ENCODE measurements around the gene MSH3.
A peak's percentile ranks its signal among the peaks of the same experiment; 100 is the strongest.

Gene MSH3

DNA sequence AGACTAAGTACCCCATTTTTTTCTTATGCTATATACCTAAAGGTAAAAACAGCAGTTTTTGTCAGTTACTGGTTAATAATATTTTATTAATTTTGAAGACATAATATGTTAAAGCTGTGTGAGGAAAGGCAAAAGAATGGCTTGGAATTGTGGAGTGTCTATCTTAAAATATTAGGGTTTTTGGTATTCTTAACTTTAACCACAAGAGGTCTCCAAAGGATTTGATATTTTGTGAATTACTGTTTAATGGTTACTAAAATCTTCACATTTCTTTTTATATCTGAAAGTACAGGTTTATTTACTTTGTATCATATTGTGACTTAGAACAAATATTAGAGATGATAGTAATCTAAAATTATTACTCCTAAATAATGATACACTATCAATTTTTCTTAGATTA lies 32.3 kb downstream of the MSH3 start:
- H3K27ac Mint-ChIP-seq = no peak overlapping the region
- peaks cover 22% of the 10 kb centered on the region for H3K4me1 Mint-ChIP-seq
- no peak for ATAC-seq
- peaks cover 63% of the 10 kb centered on the region for H3K36me3 Mint-ChIP-seq
- H3K4me3 Mint-ChIP-seq = no peak overlapping the region
- no peaks in the 10 kb centered on the region for H3K27me3 Mint-ChIP-seq
- no peaks in the 10 kb centered on the region for H3K9me3 Mint-ChIP-seq

DNA sequence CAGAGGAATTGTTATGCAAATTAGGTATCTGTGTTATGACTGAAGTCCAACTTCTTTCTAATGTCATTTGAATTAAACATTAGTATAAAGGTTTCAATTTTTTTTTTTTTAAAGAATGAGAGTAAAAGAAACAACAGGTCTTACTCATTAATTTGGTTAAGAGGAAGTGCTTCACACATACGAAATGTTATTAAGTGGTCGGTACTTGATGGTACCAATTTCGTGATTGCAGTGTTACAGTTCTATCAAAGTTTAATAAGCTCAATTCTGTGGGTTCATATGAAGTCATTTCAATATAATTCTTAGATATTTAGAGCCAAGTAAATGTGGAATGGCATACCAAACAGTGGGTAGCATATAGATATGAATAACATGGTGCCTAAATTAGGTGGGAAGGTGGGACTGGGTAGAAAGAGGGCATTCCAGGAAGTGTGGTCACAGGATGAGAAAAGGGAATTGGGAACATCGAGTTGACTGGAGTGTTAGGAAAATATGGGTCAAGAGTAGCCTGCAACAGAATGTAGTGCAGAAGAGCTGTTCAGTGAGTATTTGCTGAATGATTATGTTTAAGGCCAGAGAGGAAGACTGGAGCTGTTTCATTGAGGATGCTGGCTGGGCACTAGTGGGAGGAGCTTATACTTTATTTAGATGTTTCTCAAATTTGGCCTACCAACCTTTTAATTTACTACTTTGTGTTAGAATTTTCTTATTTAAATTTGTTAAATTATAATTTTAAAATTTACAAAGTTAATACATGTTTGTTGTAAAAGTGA lies 34.4 kb downstream of the MSH3 start:
- ATAC-seq = no peak
- no peaks in the 10 kb centered on the region for H3K9me3 Mint-ChIP-seq
- H3K27ac Mint-ChIP-seq = no peak overlapping the region
- no peak overlapping the region for H3K4me3 Mint-ChIP-seq
- H3K4me1 Mint-ChIP-seq = peaks cover 22% of the 10 kb centered on the region
- H3K27me3 Mint-ChIP-seq = no peaks in the 10 kb centered on the region
- peaks cover 48% of the 10 kb centered on the region for H3K36me3 Mint-ChIP-seq

DNA sequence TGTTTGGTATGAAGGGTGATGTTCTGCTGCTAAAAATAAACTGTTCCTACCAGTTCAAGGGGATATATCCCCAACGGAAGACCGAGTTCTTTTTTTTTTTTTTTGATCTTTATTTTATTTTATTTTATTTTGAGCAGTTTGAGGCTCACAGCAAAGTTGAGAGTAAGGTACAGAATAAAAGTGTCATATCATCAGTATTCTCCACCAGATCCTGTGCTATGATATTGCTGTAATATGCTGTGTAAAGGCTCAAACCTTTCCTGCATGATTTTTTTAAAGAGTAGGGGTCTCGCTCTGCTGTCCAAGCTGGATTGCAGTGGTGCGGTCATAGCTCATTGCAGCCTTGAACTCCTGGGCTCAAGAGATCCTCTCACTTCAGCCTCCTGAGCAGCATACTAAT lies 35.2 kb downstream of the MSH3 start:
- Mint-ChIP-seq H3K4me1 (peaks cover 22% of the 10 kb centered on the region), H3K9me3 (no peaks in the 10 kb centered on the region), H3K36me3 (peaks cover 45% of the 10 kb centered on the region), H3K27ac (no peak overlapping the region), H3K4me3 (no peak overlapping the region), H3K27me3 (no peaks in the 10 kb centered on the region)
- ATAC-seq = no peak

DNA sequence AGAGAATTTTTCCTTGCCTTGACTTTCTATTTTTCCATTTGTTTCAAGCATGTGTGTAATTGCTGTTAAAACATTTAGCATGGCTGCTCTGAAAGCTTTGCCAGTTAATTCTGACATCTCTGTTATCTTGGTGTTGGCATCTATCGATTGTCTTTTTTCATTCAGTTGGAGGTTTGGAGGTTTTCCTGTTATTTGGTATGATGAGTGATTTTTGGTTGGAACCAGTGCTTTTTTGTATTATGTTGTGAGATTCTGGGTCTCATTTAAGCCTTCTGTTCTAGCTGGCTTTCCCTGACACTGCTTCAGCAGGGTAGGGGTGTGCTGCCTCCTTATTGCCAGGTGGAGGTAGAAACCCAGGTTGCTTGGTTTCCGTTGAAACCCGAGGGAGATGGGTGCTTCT lies 41.2 kb downstream of the MSH3 start:
- H3K4me3 Mint-ChIP-seq = no peak overlapping the region
- H3K9me3 Mint-ChIP-seq = no peaks in the 10 kb centered on the region
- no peak for ATAC-seq
- no peaks in the 10 kb centered on the region for H3K4me1 Mint-ChIP-seq
- no peaks in the 10 kb centered on the region for H3K27me3 Mint-ChIP-seq
- H3K27ac Mint-ChIP-seq = no peak overlapping the region
- peaks cover 39% of the 10 kb centered on the region for H3K36me3 Mint-ChIP-seq

DNA sequence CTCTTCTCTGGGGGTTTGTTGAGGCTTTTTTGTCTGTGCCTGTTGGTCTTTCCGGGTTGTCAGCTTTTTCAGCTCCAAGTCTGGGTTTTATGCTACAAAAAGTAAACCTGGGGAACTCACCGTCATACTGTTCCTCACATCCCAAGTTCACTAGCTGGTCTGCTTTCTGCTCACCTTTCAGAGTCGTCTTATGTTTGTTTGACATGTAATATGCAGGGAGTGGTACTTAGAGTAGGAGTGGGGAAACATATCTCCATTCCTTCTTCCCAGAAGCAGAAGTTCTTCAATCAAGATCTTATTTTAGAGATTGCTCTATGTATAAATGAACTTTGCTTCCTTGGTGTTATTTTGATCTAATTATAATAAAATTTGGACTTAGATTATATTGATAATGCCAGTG lies 42.0 kb downstream of the MSH3 start:
- ATAC-seq = no peak
- H3K4me3 Mint-ChIP-seq = no peak overlapping the region
- H3K9me3 Mint-ChIP-seq = no peaks in the 10 kb centered on the region
- peaks cover 43% of the 10 kb centered on the region for H3K36me3 Mint-ChIP-seq
- H3K27ac Mint-ChIP-seq = no peak overlapping the region
- no peaks in the 10 kb centered on the region for H3K27me3 Mint-ChIP-seq
- no peaks in the 10 kb centered on the region for H3K4me1 Mint-ChIP-seq

DNA sequence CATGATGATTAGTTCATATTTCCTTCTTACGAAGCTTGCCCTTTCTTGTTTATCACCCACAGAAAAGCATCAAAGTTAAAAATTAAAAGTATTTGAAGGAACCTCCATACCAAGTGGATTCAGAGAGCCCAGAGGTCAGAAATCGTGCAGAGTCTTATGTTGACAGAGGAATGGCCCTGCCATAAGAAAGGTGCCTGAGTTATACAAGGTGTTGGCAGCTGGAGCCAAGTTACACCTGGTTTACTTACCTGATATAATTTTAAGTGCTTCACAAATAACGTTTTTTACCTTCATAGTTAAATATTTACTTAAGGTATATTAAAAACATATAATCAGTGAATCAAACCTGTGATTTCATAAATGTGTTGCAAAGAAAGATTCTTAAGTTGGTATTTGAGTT lies 42.6 kb downstream of the MSH3 start:
- no peak overlapping the region for H3K4me3 Mint-ChIP-seq
- H3K4me1 Mint-ChIP-seq = no peaks in the 10 kb centered on the region
- no peaks in the 10 kb centered on the region for H3K9me3 Mint-ChIP-seq
- peaks cover 50% of the 10 kb centered on the region for H3K36me3 Mint-ChIP-seq
- no peak overlapping the region for H3K27ac Mint-ChIP-seq
- ATAC-seq = no peak
- H3K27me3 Mint-ChIP-seq = no peaks in the 10 kb centered on the region

DNA sequence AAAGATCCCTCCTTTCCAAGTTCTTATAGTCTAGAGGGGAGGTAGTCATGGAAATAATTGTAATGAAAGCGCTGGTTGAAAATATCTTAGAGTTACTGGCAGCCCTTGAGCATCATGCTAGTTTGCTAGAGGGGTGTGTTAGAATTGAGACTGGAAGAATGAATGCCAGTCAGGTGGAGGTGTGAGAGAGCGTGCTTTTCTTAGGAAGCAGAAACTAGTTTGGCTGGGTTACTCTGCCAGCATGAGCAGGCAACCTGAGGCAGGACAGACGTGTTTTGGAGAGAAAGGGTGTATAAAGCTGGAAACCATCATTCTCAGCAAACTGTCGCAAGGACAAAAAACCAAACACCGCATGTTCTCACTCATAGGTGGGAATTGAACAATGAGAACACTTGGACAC lies 43.9 kb downstream of the MSH3 start:
- Mint-ChIP-seq H3K9me3 (no peaks in the 10 kb centered on the region), H3K27ac (no peak overlapping the region), H3K4me1 (peaks cover 3% of the 10 kb centered on the region), H3K27me3 (no peaks in the 10 kb centered on the region), H3K4me3 (no peak overlapping the region), H3K36me3 (peaks cover 54% of the 10 kb centered on the region)
- no peak for ATAC-seq

DNA sequence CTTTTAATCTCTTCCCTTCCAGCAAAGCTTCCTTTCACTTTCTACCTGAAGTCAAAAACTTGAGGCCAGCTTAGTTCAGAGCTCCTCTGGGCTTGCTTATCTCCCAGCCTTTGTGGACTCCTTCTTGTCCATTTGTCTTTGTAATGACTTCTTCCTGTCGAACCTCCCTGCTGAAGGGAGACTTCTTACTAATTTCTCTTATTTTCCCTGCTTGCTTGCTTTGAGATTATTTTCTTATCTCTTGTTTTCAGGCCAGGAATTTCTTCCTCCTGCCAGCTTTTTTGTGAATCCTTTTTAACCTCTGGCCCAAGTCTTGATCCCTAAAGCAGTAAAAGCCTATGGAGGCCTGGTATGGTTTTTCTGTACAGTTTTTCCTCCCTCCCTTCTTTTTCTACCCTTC lies 47.1 kb downstream of the MSH3 start:
- no peak for ATAC-seq
- no peak overlapping the region for H3K4me3 Mint-ChIP-seq
- no peaks in the 10 kb centered on the region for H3K9me3 Mint-ChIP-seq
- no peaks in the 10 kb centered on the region for H3K27me3 Mint-ChIP-seq
- H3K4me1 Mint-ChIP-seq = peaks cover 16% of the 10 kb centered on the region
- no peak overlapping the region for H3K27ac Mint-ChIP-seq
- H3K36me3 Mint-ChIP-seq = peaks cover 47% of the 10 kb centered on the region

DNA sequence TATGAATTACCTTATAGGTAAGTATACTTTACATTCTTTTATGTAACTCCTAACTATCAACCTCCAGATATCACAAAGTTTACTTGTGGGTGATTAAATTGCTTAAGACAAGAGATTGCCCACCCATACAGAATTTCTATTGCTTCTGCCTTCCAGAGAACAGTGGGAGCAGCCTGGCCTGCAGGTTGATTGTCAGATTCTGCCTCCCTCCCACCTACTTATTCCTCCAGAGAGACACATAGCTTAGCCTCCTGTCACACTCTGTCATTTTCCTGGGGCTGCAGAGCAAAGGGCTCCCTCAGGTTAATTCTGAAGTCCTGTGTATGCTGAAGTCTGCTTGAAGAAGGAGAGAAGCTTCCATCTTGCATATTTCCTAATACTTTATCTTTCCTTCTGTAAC lies 48.8 kb downstream of the MSH3 start:
- H3K27ac Mint-ChIP-seq = peak overlapping the region; percentile 57
- H3K27me3 Mint-ChIP-seq = no peaks in the 10 kb centered on the region
- H3K4me3 Mint-ChIP-seq = no peak overlapping the region
- H3K9me3 Mint-ChIP-seq = no peaks in the 10 kb centered on the region
- ATAC-seq = no peak
- peaks cover 16% of the 10 kb centered on the region for H3K4me1 Mint-ChIP-seq
- peaks cover 36% of the 10 kb centered on the region for H3K36me3 Mint-ChIP-seq

DNA sequence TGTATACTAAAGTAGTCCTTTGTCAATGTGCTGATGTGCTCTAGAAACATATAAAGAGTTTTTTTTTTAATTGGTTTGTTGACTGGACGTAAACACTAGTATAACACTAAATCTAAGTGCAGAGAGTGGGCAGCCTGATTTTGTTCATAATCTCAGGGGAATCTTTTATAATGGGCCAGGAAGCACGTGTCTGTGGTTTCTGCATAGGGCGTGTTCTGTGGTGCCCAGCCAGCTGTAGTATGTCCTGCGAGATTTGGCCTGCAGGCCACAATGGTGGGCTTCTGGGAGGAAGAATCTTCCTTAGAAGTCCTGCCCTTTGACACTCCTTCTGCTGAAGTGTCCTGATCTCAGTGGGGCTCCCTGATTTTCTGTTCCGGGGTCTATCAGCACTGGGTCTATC lies 49.3 kb downstream of the MSH3 start:
- peak overlapping the region; percentile 57 for H3K27ac Mint-ChIP-seq
- ATAC-seq = no peak
- H3K36me3 Mint-ChIP-seq = peaks cover 36% of the 10 kb centered on the region
- H3K4me1 Mint-ChIP-seq = peaks cover 16% of the 10 kb centered on the region
- H3K9me3 Mint-ChIP-seq = no peaks in the 10 kb centered on the region
- no peaks in the 10 kb centered on the region for H3K27me3 Mint-ChIP-seq
- no peak overlapping the region for H3K4me3 Mint-ChIP-seq

DNA sequence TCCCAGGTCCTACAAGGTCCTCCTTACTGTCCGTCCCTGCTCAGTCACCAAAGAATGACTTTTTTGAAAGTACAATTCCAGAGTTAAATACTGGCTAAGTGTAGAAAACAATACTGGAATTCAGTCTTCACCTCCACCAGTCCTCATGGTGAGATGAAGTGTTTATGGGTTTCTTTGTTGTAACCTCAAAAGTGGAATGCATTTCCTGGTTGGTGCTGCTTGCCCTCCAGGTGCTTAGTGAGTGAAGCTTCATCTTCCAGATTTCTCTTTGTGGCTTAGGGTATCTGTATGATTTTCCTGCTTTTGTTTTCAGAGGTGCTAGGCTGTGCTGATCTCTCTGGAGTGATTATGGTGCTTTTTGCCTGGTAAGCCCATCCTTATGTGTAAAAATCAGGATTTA lies 49.8 kb downstream of the MSH3 start:
- Mint-ChIP-seq H3K27me3 (no peaks in the 10 kb centered on the region), H3K27ac (peak overlapping the region; percentile 57), H3K36me3 (peaks cover 38% of the 10 kb centered on the region), H3K9me3 (no peaks in the 10 kb centered on the region), H3K4me1 (peaks cover 16% of the 10 kb centered on the region), H3K4me3 (no peak overlapping the region)
- no peak for ATAC-seq

DNA sequence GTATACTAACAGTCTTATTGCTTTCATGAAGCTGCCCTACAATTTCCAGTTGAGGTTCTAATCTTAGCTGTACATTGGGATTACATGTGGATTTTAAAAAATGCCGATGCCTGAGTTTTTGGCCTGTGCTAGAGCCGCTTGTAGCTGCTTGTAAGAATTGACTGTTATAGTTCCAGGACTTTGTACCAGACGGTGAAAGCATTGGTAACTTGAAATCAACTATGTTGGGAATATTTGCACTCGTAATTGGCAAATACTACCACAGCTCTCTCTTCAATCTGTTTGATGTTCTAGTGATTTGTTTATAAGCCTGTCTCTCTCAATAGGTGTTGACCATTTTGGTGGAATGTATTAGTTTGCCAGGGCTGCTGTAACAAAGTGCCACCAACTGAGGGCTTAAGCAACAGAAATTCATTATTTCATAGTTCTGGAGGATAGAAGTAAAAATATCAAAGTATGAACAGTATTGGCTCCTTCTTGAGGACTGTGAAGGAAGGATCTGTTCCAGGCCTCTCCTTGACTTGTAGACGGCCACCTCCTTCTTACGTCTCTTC lies 50.8 kb downstream of the MSH3 start:
- Mint-ChIP-seq H3K9me3 (no peaks in the 10 kb centered on the region), H3K27ac (no peak overlapping the region), H3K4me1 (peaks cover 16% of the 10 kb centered on the region), H3K4me3 (no peak overlapping the region), H3K27me3 (no peaks in the 10 kb centered on the region), H3K36me3 (peaks cover 45% of the 10 kb centered on the region)
- no peak for ATAC-seq

DNA sequence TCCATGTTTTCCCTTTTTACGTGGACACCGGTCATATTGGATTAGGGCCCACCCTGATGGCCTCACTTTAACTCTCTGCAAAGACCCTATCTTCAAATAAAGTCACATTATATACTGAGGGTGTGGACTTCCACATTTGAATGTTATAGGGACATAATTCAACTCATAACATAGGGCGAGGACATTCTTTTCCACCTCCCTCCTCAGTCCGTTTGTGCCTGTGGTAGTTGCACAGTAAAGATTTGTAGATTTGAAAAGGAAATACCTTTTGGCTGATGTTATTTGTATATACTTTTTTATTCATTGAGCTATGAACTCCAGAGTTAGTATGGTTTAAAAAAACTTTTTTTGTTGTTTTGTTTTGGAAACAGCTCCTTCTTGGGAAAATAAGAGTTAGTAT lies 51.3 kb downstream of the MSH3 start:
- Mint-ChIP-seq H3K27me3 (no peaks in the 10 kb centered on the region), H3K36me3 (peaks cover 45% of the 10 kb centered on the region), H3K27ac (no peak overlapping the region), H3K4me1 (peaks cover 16% of the 10 kb centered on the region), H3K4me3 (no peak overlapping the region), H3K9me3 (no peaks in the 10 kb centered on the region)
- no peak for ATAC-seq

DNA sequence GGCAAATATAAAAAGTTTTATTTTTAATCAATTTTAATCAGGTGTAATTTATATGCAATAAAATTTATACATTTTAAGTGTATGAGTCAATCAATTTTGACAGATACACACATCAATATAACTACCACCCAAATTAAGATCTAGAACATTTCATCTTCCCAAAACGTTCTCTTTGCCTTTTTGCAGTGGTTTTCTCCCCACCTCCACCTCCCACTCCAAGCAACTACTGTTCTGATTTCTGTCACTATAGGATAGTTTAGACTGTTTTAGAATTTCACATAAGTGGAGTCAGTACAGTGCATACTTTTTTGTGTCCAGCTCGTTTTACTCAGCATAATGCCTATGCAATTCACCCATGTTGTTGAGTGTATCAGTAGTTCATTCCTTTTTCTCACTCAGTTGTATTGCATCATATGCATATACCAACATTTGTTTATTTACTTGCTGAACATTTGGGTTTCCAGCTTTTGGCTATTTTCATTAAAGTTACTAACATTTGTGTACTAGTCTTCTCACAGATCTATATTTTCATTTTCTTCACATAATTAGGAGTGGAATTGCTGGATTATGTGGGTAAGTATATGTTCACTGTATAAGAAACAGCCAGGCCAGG lies 52.5 kb downstream of the MSH3 start:
- ATAC-seq = no peak
- H3K9me3 Mint-ChIP-seq = no peaks in the 10 kb centered on the region
- H3K36me3 Mint-ChIP-seq = peaks cover 45% of the 10 kb centered on the region
- no peak overlapping the region for H3K27ac Mint-ChIP-seq
- no peaks in the 10 kb centered on the region for H3K27me3 Mint-ChIP-seq
- peaks cover 22% of the 10 kb centered on the region for H3K4me1 Mint-ChIP-seq
- H3K4me3 Mint-ChIP-seq = no peak overlapping the region

DNA sequence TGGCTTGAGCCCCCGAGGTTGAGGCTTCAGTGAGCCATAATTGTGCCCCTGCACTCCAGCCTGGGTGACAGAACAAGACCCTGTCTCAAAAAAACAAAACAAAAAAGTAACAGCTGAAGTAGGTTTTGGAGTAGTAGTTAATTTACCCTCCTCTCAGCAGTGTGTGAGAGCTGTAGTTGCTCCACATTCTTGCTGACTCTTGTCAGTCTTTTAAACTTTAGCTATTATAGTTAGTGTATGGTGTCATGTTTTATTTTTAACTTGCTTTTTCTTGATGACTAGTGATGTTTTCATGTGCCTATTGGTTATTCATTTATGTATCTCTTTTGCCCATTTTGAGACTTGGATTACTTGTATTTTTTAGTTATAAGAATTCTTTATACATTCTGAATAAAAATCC lies 53.2 kb downstream of the MSH3 start:
- Mint-ChIP-seq H3K4me3 (no peak overlapping the region), H3K27me3 (no peaks in the 10 kb centered on the region), H3K36me3 (peaks cover 47% of the 10 kb centered on the region), H3K9me3 (no peaks in the 10 kb centered on the region), H3K4me1 (peaks cover 22% of the 10 kb centered on the region), H3K27ac (no peak overlapping the region)
- no peak for ATAC-seq

DNA sequence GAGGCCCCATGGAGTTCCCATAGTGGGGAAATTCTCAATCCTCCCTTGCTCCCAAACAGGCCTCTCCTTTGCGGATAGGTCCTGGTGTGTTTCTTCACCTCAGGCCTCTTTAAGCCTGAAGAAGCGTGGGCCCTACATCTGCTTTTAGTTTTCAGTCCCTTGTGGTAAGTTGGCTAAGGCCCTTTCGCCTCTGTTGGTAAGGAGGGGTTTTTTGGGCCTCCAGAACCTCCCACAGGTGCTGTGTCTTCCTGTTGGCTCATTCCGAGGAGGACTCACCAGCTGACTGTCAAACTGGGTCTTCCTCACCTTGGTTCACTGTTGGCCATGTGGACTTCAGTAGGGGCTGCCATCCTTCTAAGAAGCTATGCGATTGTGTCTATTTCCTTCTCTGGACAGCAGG lies 56.8 kb downstream of the MSH3 start:
- H3K9me3 Mint-ChIP-seq = no peaks in the 10 kb centered on the region
- peaks cover 6% of the 10 kb centered on the region for H3K4me1 Mint-ChIP-seq
- ATAC-seq = no peak
- no peak overlapping the region for H3K27ac Mint-ChIP-seq
- no peaks in the 10 kb centered on the region for H3K27me3 Mint-ChIP-seq
- H3K36me3 Mint-ChIP-seq = peaks cover 62% of the 10 kb centered on the region
- H3K4me3 Mint-ChIP-seq = no peak overlapping the region
